ENCODE measurements around the gene ADAMTS12.

Gene ADAMTS12

DNA sequence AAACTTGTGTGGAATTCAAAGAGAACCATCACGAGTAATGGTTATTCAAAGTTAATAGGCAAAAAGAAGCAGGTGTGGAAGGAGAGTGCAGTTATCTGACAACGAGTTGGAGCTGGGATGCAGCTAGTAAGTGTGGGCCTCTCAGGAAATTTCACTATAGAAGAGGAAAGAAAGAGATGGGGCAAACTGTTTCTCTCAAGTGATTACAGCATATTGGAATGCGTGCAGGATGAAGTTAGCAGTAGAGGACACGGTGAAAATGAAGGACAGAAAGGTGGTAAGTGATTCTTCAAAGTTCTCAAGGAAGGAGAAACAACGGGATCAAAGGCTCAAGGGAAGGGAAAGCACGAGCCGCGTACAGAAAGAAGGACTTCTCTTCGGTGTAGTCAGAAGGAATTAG, 84.0 kb downstream of the ADAMTS12 start:
- no peak overlapping the region for H3K4me3 ChIP-seq (ENCODE audit: low read depth, low read length)
- in situ Hi-C loops (cut with HindIII; ENCODE audit: low sequenced_read_pairs) = no loop called here
- TF ChIP-seq CTCF (IDR thresholded peaks at IDR 0.05; ENCODE audit: low read depth, low read length, missing control alignments) = no peak
- no peak for DNase-seq (ENCODE audit: low read depth)

DNA sequence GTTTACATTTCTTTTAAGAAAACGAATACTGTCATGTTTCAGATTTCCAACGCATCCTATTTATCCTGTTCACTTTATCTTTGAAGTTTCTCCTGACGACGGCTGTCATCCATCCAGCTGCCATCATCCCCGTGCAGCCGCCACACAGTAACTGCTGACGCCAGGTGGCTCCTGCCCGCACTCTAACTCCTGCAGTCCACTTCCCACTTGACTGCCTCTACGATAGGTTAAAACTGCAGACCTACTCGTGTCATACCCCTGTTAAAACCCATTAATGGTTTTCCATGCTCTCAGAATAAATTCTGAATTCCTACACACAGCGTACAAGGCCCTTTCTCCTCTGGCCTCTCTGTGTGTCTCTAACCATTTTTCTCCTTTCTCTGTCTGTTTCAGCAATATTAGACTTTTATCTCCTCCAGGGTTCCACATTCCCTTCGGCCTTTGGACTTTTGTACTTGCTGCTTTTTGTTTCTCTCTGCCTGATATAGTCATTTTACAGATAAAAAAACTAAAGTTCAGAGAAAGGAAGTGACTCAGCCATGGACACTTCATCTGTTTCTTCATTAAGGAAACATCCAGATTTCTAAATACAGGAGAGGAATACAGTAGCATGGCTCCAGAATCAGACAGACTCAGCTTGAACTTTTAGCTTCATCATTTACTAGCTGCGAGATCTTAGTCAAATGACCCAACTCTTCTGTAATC, 84.9 kb downstream of the ADAMTS12 start:
- no peak overlapping the region for H3K4me3 ChIP-seq (ENCODE audit: low read depth, low read length)
- in situ Hi-C loops (cut with HindIII; ENCODE audit: low sequenced_read_pairs) = no loop called here

GRCh38 chr5:33801292-33801691, 90.5 kb downstream of the ADAMTS12 start:
- DNase-seq (ENCODE audit: low read depth) = no peak
- in situ Hi-C loops (cut with HindIII; ENCODE audit: low sequenced_read_pairs) = no loop called here
- no peak for TF ChIP-seq CTCF (IDR thresholded peaks at IDR 0.05; ENCODE audit: low read depth, low read length, missing control alignments)
- H3K4me3 ChIP-seq (ENCODE audit: low read depth, low read length) = no peak overlapping the region

More for the DNA sequence above, 84.9 kb downstream of the ADAMTS12 start:
- no peak for TF ChIP-seq CTCF (IDR thresholded peaks at IDR 0.05; ENCODE audit: low read depth, low read length, missing control alignments)
- DNase-seq (ENCODE audit: low read depth) = no peak

GRCh38 chr5:33800241-33800950, 91.4 kb downstream of the ADAMTS12 start:
- TF ChIP-seq CTCF (IDR thresholded peaks at IDR 0.05; ENCODE audit: low read depth, low read length, missing control alignments) = no peak
- in situ Hi-C loops (cut with HindIII; ENCODE audit: low sequenced_read_pairs) = no loop called here
- H3K4me3 ChIP-seq (ENCODE audit: low read depth, low read length) = no peak overlapping the region
- no peak for DNase-seq (ENCODE audit: low read depth)

- no peak for DNase-seq (ENCODE audit: low read depth)
- in situ Hi-C loops (cut with HindIII; ENCODE audit: low sequenced_read_pairs) = no loop called here
- no peak overlapping the region for H3K4me3 ChIP-seq (ENCODE audit: low read depth, low read length)
- no peak for TF ChIP-seq CTCF (IDR thresholded peaks at IDR 0.05; ENCODE audit: low read depth, low read length, missing control alignments)
Measured at GRCh38 chr5:33795496-33795895, 96.3 kb downstream of the ADAMTS12 start.

- in situ Hi-C loops (cut with HindIII; ENCODE audit: low sequenced_read_pairs) = no loop called here
- DNase-seq (ENCODE audit: low read depth) = no peak
- no peak overlapping the region for H3K4me3 ChIP-seq (ENCODE audit: low read depth, low read length)
- TF ChIP-seq CTCF (IDR thresholded peaks at IDR 0.05; ENCODE audit: low read depth, low read length, missing control alignments) = no peak
Measured at GRCh38 chr5:33794550-33795181, 97.1 kb downstream of the ADAMTS12 start.

Measured in astrocyte of the cerebellum (primary cell).